H9 (cell line): ENCODE results near the gene FHIT. TPM values are rescaled to one million over a fixed set of nuclear protein-coding genes. Genes with fewer than 3 reads are reported as not detected.

ENCODE experiments used
- DNase-seq: peaks from one replicate; pipeline ENCODE4 v3.0.0-alpha.2; 2017
- H2AFZ ChIP-seq: one replicate; pipeline ENCODE4 v1.6.1; 2013; ENCODE audit warnings: mild to moderate bottlenecking, low read length, control low read depth, moderate library complexity
- H2AK5ac ChIP-seq: 2 replicates; pipeline ENCODE4 v1.6.1; 2013; ENCODE audit warnings: low read length, control low read depth, mixed read lengths; ENCODE audit not compliant: insufficient read length
- H2BK120ac ChIP-seq: one replicate; pipeline ENCODE4 v1.6.1; 2013; ENCODE audit warnings: low read depth, mild to moderate bottlenecking, low read length, control low read depth, inconsistent platforms; ENCODE audit not compliant: poor library complexity, severe bottlenecking
- H2BK12ac ChIP-seq: 2 replicates; pipeline ENCODE4 v1.6.1; 2013; ENCODE audit warnings: low read length, control low read depth, mixed read lengths, low read depth; ENCODE audit not compliant: insufficient read length
- H2BK15ac ChIP-seq: 2 replicates; pipeline ENCODE4 v1.6.1; 2013; ENCODE audit warnings: low read depth, low read length, control low read depth
- H2BK20ac ChIP-seq: one replicate; pipeline ENCODE4 v1.6.1; 2013; ENCODE audit warnings: low read depth, mild to moderate bottlenecking, low read length, control low read depth, inconsistent platforms; ENCODE audit not compliant: poor library complexity, severe bottlenecking
- H2BK5ac ChIP-seq: 2 replicates; pipeline ENCODE4 v1.6.1; 2013; ENCODE audit warnings: low read length, control low read depth, mixed read lengths; ENCODE audit not compliant: insufficient read length
- H3K14ac ChIP-seq: 2 replicates; pipeline ENCODE4 v1.6.1; 2013; ENCODE audit warnings: low read length, control low read depth; ENCODE audit not compliant: insufficient read depth
- H3K18ac ChIP-seq: 2 replicates; pipeline ENCODE4 v1.6.1; 2013; ENCODE audit warnings: low read depth, mild to moderate bottlenecking, mixed read lengths, low read length, control low read depth; ENCODE audit not compliant: insufficient read length
- H3K23ac ChIP-seq: 2 replicates; pipeline ENCODE4 v1.6.1; 2013; ENCODE audit warnings: low read length, control low read depth, mixed read lengths, low read depth; ENCODE audit not compliant: insufficient read length
- H3K23me2 ChIP-seq: 2 replicates; pipeline ENCODE4 v1.6.1; 2013; ENCODE audit warnings: low read depth, mild to moderate bottlenecking, mixed read lengths, low read length, control low read depth; ENCODE audit not compliant: insufficient read length, poor library complexity, severe bottlenecking
- H3K27ac ChIP-seq: 2 replicates; pipeline ENCODE4 v1.5.1; 2013; ENCODE audit warnings: low read length, control low read depth, mixed read lengths, low read depth; ENCODE audit not compliant: insufficient read length
- H3K27me3 ChIP-seq: 2 replicates; pipeline ENCODE4 v1.6.1; 2013; ENCODE audit warnings: low read length, control low read depth, inconsistent platforms; ENCODE audit not compliant: insufficient read depth
- H3K4ac ChIP-seq: 2 replicates; pipeline ENCODE4 v1.6.1; 2013; ENCODE audit warnings: low read depth, mild to moderate bottlenecking, control low read depth, inconsistent platforms, low read length, moderate library complexity
- H3K4me1 ChIP-seq: 2 replicates; pipeline ENCODE4 v1.6.1; 2013; ENCODE audit warnings: low read length, control low read depth, inconsistent platforms; ENCODE audit not compliant: insufficient read depth
- H3K4me2 ChIP-seq: 2 replicates; pipeline ENCODE4 v1.6.1; 2013; ENCODE audit warnings: low read length, control low read depth, mixed read lengths; ENCODE audit not compliant: insufficient read length, insufficient read depth
- H3K56ac ChIP-seq: 2 replicates; pipeline ENCODE4 v1.6.1; 2013; ENCODE audit warnings: low read depth, mild to moderate bottlenecking, mixed read lengths, low read length, control low read depth; ENCODE audit not compliant: insufficient read length
- H3K79me1 ChIP-seq: 2 replicates; pipeline ENCODE4 v1.6.1; 2013; ENCODE audit warnings: low read depth, mild to moderate bottlenecking, moderate library complexity, low read length, control low read depth, inconsistent platforms; ENCODE audit not compliant: insufficient read depth, poor library complexity, severe bottlenecking
- H3K79me2 ChIP-seq: 2 replicates; pipeline ENCODE4 v1.6.1; 2013; ENCODE audit warnings: low read length, control low read depth, inconsistent platforms; ENCODE audit not compliant: insufficient read depth
- H3K9ac ChIP-seq: 2 replicates; pipeline ENCODE4 v1.6.1; 2013; ENCODE audit warnings: low read length, control low read depth, mixed read lengths; ENCODE audit not compliant: insufficient read length; ENCODE audit errors: extremely low read depth
- H3K9me3 ChIP-seq: one replicate; pipeline ENCODE4 v1.6.1; 2013; ENCODE audit warnings: low read depth, low read length, inconsistent platforms; ENCODE audit not compliant: control insufficient read depth
- H3T11ph ChIP-seq: one replicate; pipeline ENCODE4 v1.6.1; 2013; ENCODE audit warnings: mild to moderate bottlenecking, low read length, control low read depth, inconsistent platforms
- H4K20me1 ChIP-seq: one replicate; pipeline ENCODE4 v1.6.1; 2013; ENCODE audit not compliant: control insufficient read depth, insufficient read length, insufficient read depth
- H4K5ac ChIP-seq: 2 replicates; pipeline ENCODE4 v1.6.1; 2013; ENCODE audit warnings: low read depth, mild to moderate bottlenecking, mixed read lengths, low read length, control low read depth; ENCODE audit not compliant: insufficient read length
- H4K8ac ChIP-seq: replicated peaks from 2 replicates; pipeline ENCODE4 v1.6.1; 2013; ENCODE audit warnings: low read length, control low read depth, mixed read lengths, low read depth; ENCODE audit not compliant: insufficient read length
- H4K91ac ChIP-seq: 2 replicates; pipeline ENCODE4 v1.6.1; 2013; ENCODE audit warnings: low read depth, mild to moderate bottlenecking, moderate library complexity, mixed read lengths, low read length, control low read depth; ENCODE audit not compliant: insufficient read length
- H3K27ac Mint-ChIP-seq, 3 experiments: 2 replicates in 2 of 3; 3 replicates in 1 of 3; pipeline ENCODE4 v1.8.0; 2020 to 2021; ENCODE audit warnings: mixed read lengths in 3 of 3, mild to moderate bottlenecking in 1 of 3, moderate library complexity in 1 of 3
- H3K27me3 Mint-ChIP-seq: 2 replicates; pipeline ENCODE4 v1.8.0; 2021; ENCODE audit warnings: low read depth, mild to moderate bottlenecking, moderate library complexity, mixed read lengths
- H3K36me3 Mint-ChIP-seq, 3 experiments: 2 replicates in 2 of 3; 3 replicates in 1 of 3; pipeline ENCODE4 v1.8.0; 2020 to 2021; ENCODE audit warnings: low read depth in 3 of 3, mixed read lengths in 3 of 3; ENCODE audit not compliant: insufficient read depth in 1 of 3
- H3K4me1 Mint-ChIP-seq, 2 experiments: 2 replicates each; pipeline ENCODE4 v1.8.0; 2020; ENCODE audit warnings: mixed read lengths in 2 of 2
- H3K4me3 Mint-ChIP-seq, 2 experiments: 2 replicates in 1 of 2; 3 replicates in 1 of 2; pipeline ENCODE4 v1.8.0; 2020 to 2021; ENCODE audit warnings: mild to moderate bottlenecking in 2 of 2, mixed read lengths in 2 of 2, moderate library complexity in 1 of 2
- H3K9me3 Mint-ChIP-seq, 2 experiments: 2 replicates in 1 of 2; 3 replicates in 1 of 2; pipeline ENCODE4 v1.8.0; 2020; ENCODE audit warnings: mild to moderate bottlenecking in 2 of 2, mixed read lengths in 2 of 2, moderate library complexity in 1 of 2
- CTCF ChIP-seq: fragments of 200-600 bp; sonication (generic); conservative IDR thresholded peaks from 3 replicates; pipeline ENCODE4 v1.8.0; 2021; ENCODE audit warnings: antibody characterized with exemption, mild to moderate bottlenecking
- WGBS: extraction: QIAGEN DNeasy Blood & Tissue Kit; methylation state at CpG from one replicate; pipeline ENCODE4 v1.1.7; 2013; ENCODE audit warnings: missing lambda C conversion rate, low lambda C conversion rate, mixed read lengths; ENCODE audit not compliant: insufficient read length; ENCODE audit errors: extremely low coverage; 5-methylcytosine and 5-hydroxymethylcytosine counted together
- total RNA-seq: library from RNA; stranded (reverse); gene quantifications from 2 replicates; pipeline ENCODE4 v1.2.1, GENCODE V29; 2021

FHIT gene
- total RNA-seq, 1 experiment from 2014 or later = 3.0 TPM

GRCh38 chr3:60147249-60147950 lies 1103.9 kb downstream of the FHIT start:
- no peak overlapping the region for H3K4me3 Mint-ChIP-seq
- no peak for TF ChIP-seq CTCF
- no peak for DNase-seq

More at GRCh38 chr3:60147249-60147950, 1103.9 kb downstream of the FHIT start:
- H4K5ac ChIP-seq = no peak overlapping the region
- no peaks in the 10 kb centered on the region for H3K27me3 Mint-ChIP-seq
- H2BK20ac ChIP-seq = no peak overlapping the region
- no peaks in the 10 kb centered on the region; a peak in 1 of 7 replicates for H3K36me3 Mint-ChIP-seq
- H4K8ac ChIP-seq = no peak overlapping the region
- H3K14ac ChIP-seq = no peak overlapping the region
- no peaks in the 10 kb centered on the region for H3K23me2 ChIP-seq
- no peak overlapping the region for H2BK5ac ChIP-seq
- no peak overlapping the region for H3K23ac ChIP-seq
- no CpG with 5 or more reads among the region's 15 CpGs for WGBS
- H3K4me1 Mint-ChIP-seq = peaks cover 14 to 16% of the 10 kb centered on the region in 2 experiments
- H3K4ac ChIP-seq = no peak overlapping the region
- no peak overlapping the region for H3K4me2 ChIP-seq
- H3K56ac ChIP-seq = no peak overlapping the region
- no peak overlapping the region for H2AK5ac ChIP-seq
- H3K9me3 Mint-ChIP-seq = no peaks in the 10 kb centered on the region
- no peak overlapping the region for H3K18ac ChIP-seq
- no peak overlapping the region for H3K27ac Mint-ChIP-seq
- no peak overlapping the region for H2BK15ac ChIP-seq
- H4K91ac ChIP-seq = no peak overlapping the region
- H2BK120ac ChIP-seq = no peak overlapping the region
- no peaks in the 10 kb centered on the region for H3K79me1 ChIP-seq
- H3K9me3 ChIP-seq = no peaks in the 10 kb centered on the region
- no peak overlapping the region for H2BK12ac ChIP-seq
- no peaks in the 10 kb centered on the region for H3K79me2 ChIP-seq
- H4K20me1 ChIP-seq = no peaks in the 10 kb centered on the region
- H3T11ph ChIP-seq = no peak overlapping the region
- H3K27ac ChIP-seq = no peak overlapping the region
- H3K27me3 ChIP-seq = no peaks in the 10 kb centered on the region
- peaks cover 4% of the 10 kb centered on the region; the same call in 1 of the 2 replicates for H3K4me1 ChIP-seq
- no peak overlapping the region for H2AFZ ChIP-seq
- H3K9ac ChIP-seq = no peak overlapping the region
